ENCODE results near the gene TBL1XR1. TPM values are rescaled to one million over a fixed set of nuclear protein-coding genes. Genes with fewer than 3 reads are reported as not detected.

Gene TBL1XR1
- total RNA-seq, 1 donor from 2014 or later: 102 TPM

GRCh38 chr3:177062052-177062732 is 135.1 kb downstream of the TBL1XR1 start:
- no peaks in the 10 kb centered on the region for H3K9me3 ChIP-seq (replicated peaks)
- peaks cover 82% of the 10 kb centered on the region for H3K4me1 ChIP-seq
- H3K36me3 ChIP-seq: no peaks in the 10 kb centered on the region
- DNase-seq: no peak
- no peak for TF ChIP-seq CTCF (IDR thresholded peaks at IDR 0.05; ENCODE audit: borderline replicate concordance)
- no peak overlapping the region for H3K4me3 ChIP-seq
- intact Hi-C loops (cut with micrococcal nuclease): loop anchor here (10.0 kb wide), 1 partner anchor 53 kb away; no protein-coding TSS in a partner anchor
- H3K27me3 ChIP-seq (ENCODE audit: low read depth): no peaks in the 10 kb centered on the region
- peak overlapping the region; percentile 25 for H3K27ac ChIP-seq (replicated peaks)

GRCh38 chr3:177061369-177061768 is 135.9 kb downstream of the TBL1XR1 start:
- no peak for DNase-seq

DNA sequence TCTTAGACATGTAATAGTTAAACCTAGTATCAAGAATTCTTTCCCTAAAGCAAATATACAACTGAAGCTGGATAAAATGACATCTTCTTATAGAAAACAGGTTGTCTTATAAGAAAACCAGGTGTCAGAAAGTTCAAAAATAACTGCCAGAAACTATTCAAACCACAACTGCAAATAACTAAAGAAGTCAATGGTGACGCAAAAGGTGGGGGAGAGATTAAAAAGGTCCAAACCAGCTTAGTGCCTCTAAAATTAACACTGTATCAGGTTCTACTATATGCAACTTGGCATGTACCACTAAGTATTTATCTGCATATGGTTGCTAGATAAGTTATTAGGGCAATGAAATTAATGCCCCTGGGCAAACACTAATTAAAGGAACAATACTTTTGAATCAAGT is 136.8 kb downstream of the TBL1XR1 start:
- TF ChIP-seq CTCF (IDR thresholded peaks at IDR 0.05; ENCODE audit: borderline replicate concordance): no peak
- Histone ChIP-seq H3K36me3 (no peaks in the 10 kb centered on the region), H3K4me3 (no peak overlapping the region), H3K27ac (replicated peaks) (no peak overlapping the region), H3K27me3 (ENCODE audit: low read depth) (no peaks in the 10 kb centered on the region), H3K4me1 (peaks cover 82% of the 10 kb centered on the region), H3K9me3 (replicated peaks) (no peaks in the 10 kb centered on the region)
- intact Hi-C loops (cut with micrococcal nuclease): loop anchor here (10.0 kb wide), 1 partner anchor 54 kb away; no protein-coding TSS in a partner anchor
- DNase-seq: no peak

More at GRCh38 chr3:177061369-177061768, 135.9 kb downstream of the TBL1XR1 start:
- intact Hi-C loops (cut with micrococcal nuclease): loop anchor here (10.0 kb wide), 1 partner anchor 53 kb away; no protein-coding TSS in a partner anchor
- no peaks in the 10 kb centered on the region for H3K27me3 ChIP-seq (ENCODE audit: low read depth)
- H3K27ac ChIP-seq (replicated peaks): peak overlapping the region; percentile 25
- TF ChIP-seq CTCF (IDR thresholded peaks at IDR 0.05; ENCODE audit: borderline replicate concordance): no peak
- no peaks in the 10 kb centered on the region for H3K36me3 ChIP-seq
- no peaks in the 10 kb centered on the region for H3K9me3 ChIP-seq (replicated peaks)
- peaks cover 82% of the 10 kb centered on the region for H3K4me1 ChIP-seq
- no peak overlapping the region for H3K4me3 ChIP-seq

GRCh38 chr3:177058648-177059047 is 138.6 kb downstream of the TBL1XR1 start:
- no peak for TF ChIP-seq CTCF (IDR thresholded peaks at IDR 0.05; ENCODE audit: borderline replicate concordance)
- no peak for DNase-seq
- no peak overlapping the region for H3K4me3 ChIP-seq
- H3K9me3 ChIP-seq (replicated peaks): no peaks in the 10 kb centered on the region
- H3K4me1 ChIP-seq: peaks cover 72% of the 10 kb centered on the region
- intact Hi-C loops (cut with micrococcal nuclease): no loop called here
- H3K27me3 ChIP-seq (ENCODE audit: low read depth): no peaks in the 10 kb centered on the region
- H3K36me3 ChIP-seq: no peaks in the 10 kb centered on the region
- H3K27ac ChIP-seq (replicated peaks): no peak overlapping the region

GRCh38 chr3:177057768-177058167 is 139.5 kb downstream of the TBL1XR1 start:
- Histone ChIP-seq H3K27ac (replicated peaks) (no peak overlapping the region), H3K4me1 (peaks cover 70% of the 10 kb centered on the region), H3K4me3 (no peak overlapping the region), H3K9me3 (replicated peaks) (no peaks in the 10 kb centered on the region), H3K27me3 (ENCODE audit: low read depth) (no peaks in the 10 kb centered on the region), H3K36me3 (peaks cover 3% of the 10 kb centered on the region)
- no peak for TF ChIP-seq CTCF (IDR thresholded peaks at IDR 0.05; ENCODE audit: borderline replicate concordance)
- no peak for DNase-seq
- intact Hi-C loops (cut with micrococcal nuclease): no loop called here

Data from left ventricle myocardium inferior (tissue), 1 donor.